HEK293 (cell line): ENCODE data around the gene OPCML.

Source experiments
- CTCF ChIA-PET: fragments of 350-600 bp; formaldehyde crosslinking; extraction: SDS; loops from one replicate; lab custom pipeline; 2021; ENCODE audit warnings: antibody characterized with exemption; lab: Yijun Ruan, JAX
- POLR2A ChIA-PET: fragments of 300-600 bp; formaldehyde crosslinking; extraction: SDS; loops from one replicate; lab custom pipeline; 2020; ENCODE audit warnings: antibody characterized with exemption, inconsistent platforms; lab: Yijun Ruan, JAX
- H3K27ac ChIP-seq: fragments of 200-500 bp; sonication (Bioruptor generic); 2 replicates; pipeline ENCODE4 v1.5.1; 2014; ENCODE audit warnings: low read depth, low read length, control low read depth, inconsistent platforms; ENCODE audit errors: extremely low read depth
- H3K36me3 ChIP-seq, 2 experiments: fragments of 200-500 bp in 1 of 2; sonication (Bioruptor generic) in 1 of 2; 1 replicate in 1 of 2; 2 replicates in 1 of 2; pipeline ENCODE4 v1.5.1; 2014 to 2017; ENCODE audit warnings: inconsistent platforms in 2 of 2, low read length in 2 of 2; ENCODE audit not compliant: control insufficient read depth in 2 of 2, insufficient read depth in 1 of 2
- H3K4me1 ChIP-seq: fragments of 200-500 bp; sonication (Bioruptor generic); 2 replicates; pipeline ENCODE4 v1.5.1; 2014; ENCODE audit warnings: mild to moderate bottlenecking, low read length, inconsistent platforms; ENCODE audit not compliant: control insufficient read depth, insufficient read depth
- H3K4me3 ChIP-seq: 2 replicates; pipeline ENCODE4 v1.5.1; 2011; ENCODE audit warnings: low read depth, mild to moderate bottlenecking, control low read depth, low read length, moderate library complexity
- H3K9me3 ChIP-seq: fragments of 200-500 bp; sonication (Bioruptor generic); 2 replicates; pipeline ENCODE4 v1.5.1; 2014; ENCODE audit warnings: low read depth, low read length, inconsistent platforms; ENCODE audit not compliant: control insufficient read depth, insufficient read depth
- BCL11B ChIP-seq: fragments of 450-650 bp; formaldehyde crosslinking; IDR thresholded peaks from 2 replicates; pipeline ENCODE4 v1.5.1; 2016; ENCODE audit warnings: low read depth, missing biosample characterization, missing genetic modification characterization
- GFI1B ChIP-seq: fragments of 450-650 bp; formaldehyde crosslinking; IDR thresholded peaks from 2 replicates; pipeline ENCODE4 v1.5.1; 2016; ENCODE audit warnings: missing biosample characterization, missing genetic modification characterization
- GLIS1 ChIP-seq: fragments of 450-650 bp; formaldehyde crosslinking; IDR thresholded peaks from 2 replicates; pipeline ENCODE4 v1.5.1; 2016; ENCODE audit warnings: missing biosample characterization, missing genetic modification characterization
- OVOL3 ChIP-seq: fragments of 450-650 bp; formaldehyde crosslinking; IDR thresholded peaks from 2 replicates; pipeline ENCODE4 v1.5.1; 2016; ENCODE audit warnings: missing biosample characterization, missing genetic modification characterization
- SETDB1 ChIP-seq: IDR thresholded peaks from one replicate; pipeline ENCODE4 v1.6.1; 2017; ENCODE audit warnings: mild to moderate bottlenecking, low read length, moderate library complexity, mixed read lengths; ENCODE audit not compliant: insufficient read length
- ZBTB20 ChIP-seq: fragments of 450-650 bp; formaldehyde crosslinking; IDR thresholded peaks from 2 replicates; pipeline ENCODE4 v1.5.1; 2016; ENCODE audit warnings: missing biosample characterization, missing genetic modification characterization
- ZNF10 ChIP-seq: fragments of 450-650 bp; formaldehyde crosslinking; IDR thresholded peaks from 2 replicates; pipeline ENCODE4 v1.5.1; 2017; ENCODE audit warnings: missing biosample characterization, missing genetic modification characterization
- ZNF114 ChIP-seq: fragments of 450-650 bp; formaldehyde crosslinking; IDR thresholded peaks from 2 replicates; pipeline ENCODE4 v1.5.0; 2017; ENCODE audit warnings: missing biosample characterization, missing genetic modification characterization
- ZNF184 ChIP-seq: fragments of 450-650 bp; IDR thresholded peaks from 2 replicates; pipeline ENCODE4 v1.5.1; 2018; ENCODE audit warnings: missing biosample characterization, mild to moderate bottlenecking, missing genetic modification characterization
- ZNF2 ChIP-seq: fragments of 450-650 bp; formaldehyde crosslinking; IDR thresholded peaks from 2 replicates; pipeline ENCODE4 v1.5.1; 2016; ENCODE audit warnings: missing biosample characterization, missing genetic modification characterization
- ZNF223 ChIP-seq: fragments of 450-650 bp; formaldehyde crosslinking; IDR thresholded peaks from 2 replicates; pipeline ENCODE4 v1.5.1; 2016; ENCODE audit warnings: missing biosample characterization, missing genetic modification characterization
- ZNF24 ChIP-seq: fragments of 450-650 bp; formaldehyde crosslinking; IDR thresholded peaks from 2 replicates; pipeline ENCODE4 v1.5.1; 2016; ENCODE audit warnings: missing biosample characterization, missing genetic modification characterization
- ZNF324 ChIP-seq: fragments of 450-650 bp; formaldehyde crosslinking; IDR thresholded peaks from 2 replicates; pipeline ENCODE4 v1.5.1; 2016; ENCODE audit warnings: missing biosample characterization, missing genetic modification characterization
- ZNF335 ChIP-seq: fragments of 450-650 bp; formaldehyde crosslinking; conservative IDR thresholded peaks from 2 replicates; pipeline ENCODE4 v1.5.1; 2016; ENCODE audit warnings: missing biosample characterization, missing genetic modification characterization
- ZNF391 ChIP-seq: fragments of 450-650 bp; formaldehyde crosslinking; IDR thresholded peaks from 2 replicates; pipeline ENCODE4 v1.5.1; 2016; ENCODE audit warnings: low read depth, missing biosample characterization, missing genetic modification characterization, borderline replicate concordance
- ZNF548 ChIP-seq: fragments of 450-650 bp; formaldehyde crosslinking; IDR thresholded peaks from 2 replicates; pipeline ENCODE4 v1.5.1; 2016; ENCODE audit warnings: missing biosample characterization, missing genetic modification characterization
- ZNF621 ChIP-seq: fragments of 450-650 bp; formaldehyde crosslinking; IDR thresholded peaks from 2 replicates; pipeline ENCODE4 v1.5.1; 2017; ENCODE audit warnings: missing biosample characterization, missing genetic modification characterization
- ZNF623 ChIP-seq: fragments of 450-650 bp; formaldehyde crosslinking; IDR thresholded peaks from 2 replicates; pipeline ENCODE4 v1.5.1; 2016; ENCODE audit warnings: missing biosample characterization, missing genetic modification characterization
- ZSCAN30 ChIP-seq: fragments of 450-650 bp; IDR thresholded peaks from 2 replicates; pipeline ENCODE4 v1.5.1; 2018; ENCODE audit warnings: missing biosample characterization, mild to moderate bottlenecking, missing genetic modification characterization, moderate library complexity
- ZXDB ChIP-seq: fragments of 450-650 bp; formaldehyde crosslinking; IDR thresholded peaks from 2 replicates; pipeline ENCODE4 v1.5.1; 2016; ENCODE audit warnings: missing biosample characterization, missing genetic modification characterization
- TF ChIP-seq, protein P1 (sequence below): fragments of 450-650 bp; formaldehyde crosslinking; IDR thresholded peaks from 2 replicates; pipeline ENCODE4 v1.5.1; 2016; ENCODE audit warnings: missing biosample characterization, missing genetic modification characterization, borderline replicate concordance
- TF ChIP-seq, protein P2 (sequence below): fragments of 450-650 bp; formaldehyde crosslinking; IDR thresholded peaks from 2 replicates; pipeline ENCODE4 v1.5.1; 2017; ENCODE audit warnings: missing biosample characterization, missing genetic modification characterization
- TF ChIP-seq, protein P3 (sequence below): fragments of 450-650 bp; formaldehyde crosslinking; IDR thresholded peaks from 2 replicates; pipeline ENCODE4 v1.5.1; 2016; ENCODE audit warnings: missing biosample characterization, missing genetic modification characterization
- TF ChIP-seq, protein P4 (sequence below): fragments of 450-650 bp; formaldehyde crosslinking; IDR thresholded peaks from 2 replicates; pipeline ENCODE4 v1.5.1; 2016; ENCODE audit warnings: missing biosample characterization, missing genetic modification characterization

OPCML gene

DNA sequence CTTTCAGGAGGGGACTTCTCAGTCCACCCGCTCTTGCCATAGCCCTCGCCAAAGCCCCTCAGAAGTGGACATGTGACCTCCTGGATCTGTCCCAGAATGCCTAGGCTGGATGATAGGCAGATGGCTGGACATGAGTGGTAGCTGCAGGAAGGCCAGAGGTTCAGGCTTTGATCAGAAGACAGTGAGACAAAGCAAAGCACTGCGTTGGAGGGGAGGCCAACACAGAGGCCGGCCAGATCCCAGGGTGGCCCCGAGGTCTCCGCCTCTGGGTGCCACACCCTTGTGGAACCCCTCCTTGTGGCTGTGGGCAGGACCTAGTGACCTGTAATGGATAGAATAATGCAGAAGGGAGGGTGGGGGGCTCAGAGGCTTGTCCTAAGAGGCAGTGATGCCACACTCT is 147.6 kb downstream of the OPCML start:
- H3K9me3 ChIP-seq = no peaks in the 10 kb centered on the region
- H3K4me3 ChIP-seq = no peak overlapping the region
- no peaks in the 10 kb centered on the region for H3K4me1 ChIP-seq
- POLR2A ChIA-PET = no interaction called here
- TF ChIP-seq ZNF184 = no peak
- no peak for TF ChIP-seq SETDB1
- no peak for TF ChIP-seq BCL11B
- no peak for TF ChIP-seq ZXDB
- TF ChIP-seq, protein P1, sequence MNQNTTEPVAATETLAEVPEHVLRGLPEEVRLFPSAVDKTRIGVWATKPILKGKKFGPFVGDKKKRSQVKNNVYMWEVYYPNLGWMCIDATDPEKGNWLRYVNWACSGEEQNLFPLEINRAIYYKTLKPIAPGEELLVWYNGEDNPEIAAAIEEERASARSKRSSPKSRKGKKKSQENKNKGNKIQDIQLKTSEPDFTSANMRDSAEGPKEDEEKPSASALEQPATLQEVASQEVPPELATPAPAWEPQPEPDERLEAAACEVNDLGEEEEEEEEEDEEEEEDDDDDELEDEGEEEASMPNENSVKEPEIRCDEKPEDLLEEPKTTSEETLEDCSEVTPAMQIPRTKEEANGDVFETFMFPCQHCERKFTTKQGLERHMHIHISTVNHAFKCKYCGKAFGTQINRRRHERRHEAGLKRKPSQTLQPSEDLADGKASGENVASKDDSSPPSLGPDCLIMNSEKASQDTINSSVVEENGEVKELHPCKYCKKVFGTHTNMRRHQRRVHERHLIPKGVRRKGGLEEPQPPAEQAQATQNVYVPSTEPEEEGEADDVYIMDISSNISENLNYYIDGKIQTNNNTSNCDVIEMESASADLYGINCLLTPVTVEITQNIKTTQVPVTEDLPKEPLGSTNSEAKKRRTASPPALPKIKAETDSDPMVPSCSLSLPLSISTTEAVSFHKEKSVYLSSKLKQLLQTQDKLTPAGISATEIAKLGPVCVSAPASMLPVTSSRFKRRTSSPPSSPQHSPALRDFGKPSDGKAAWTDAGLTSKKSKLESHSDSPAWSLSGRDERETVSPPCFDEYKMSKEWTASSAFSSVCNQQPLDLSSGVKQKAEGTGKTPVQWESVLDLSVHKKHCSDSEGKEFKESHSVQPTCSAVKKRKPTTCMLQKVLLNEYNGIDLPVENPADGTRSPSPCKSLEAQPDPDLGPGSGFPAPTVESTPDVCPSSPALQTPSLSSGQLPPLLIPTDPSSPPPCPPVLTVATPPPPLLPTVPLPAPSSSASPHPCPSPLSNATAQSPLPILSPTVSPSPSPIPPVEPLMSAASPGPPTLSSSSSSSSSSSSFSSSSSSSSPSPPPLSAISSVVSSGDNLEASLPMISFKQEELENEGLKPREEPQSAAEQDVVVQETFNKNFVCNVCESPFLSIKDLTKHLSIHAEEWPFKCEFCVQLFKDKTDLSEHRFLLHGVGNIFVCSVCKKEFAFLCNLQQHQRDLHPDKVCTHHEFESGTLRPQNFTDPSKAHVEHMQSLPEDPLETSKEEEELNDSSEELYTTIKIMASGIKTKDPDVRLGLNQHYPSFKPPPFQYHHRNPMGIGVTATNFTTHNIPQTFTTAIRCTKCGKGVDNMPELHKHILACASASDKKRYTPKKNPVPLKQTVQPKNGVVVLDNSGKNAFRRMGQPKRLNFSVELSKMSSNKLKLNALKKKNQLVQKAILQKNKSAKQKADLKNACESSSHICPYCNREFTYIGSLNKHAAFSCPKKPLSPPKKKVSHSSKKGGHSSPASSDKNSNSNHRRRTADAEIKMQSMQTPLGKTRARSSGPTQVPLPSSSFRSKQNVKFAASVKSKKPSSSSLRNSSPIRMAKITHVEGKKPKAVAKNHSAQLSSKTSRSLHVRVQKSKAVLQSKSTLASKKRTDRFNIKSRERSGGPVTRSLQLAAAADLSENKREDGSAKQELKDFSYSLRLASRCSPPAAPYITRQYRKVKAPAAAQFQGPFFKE (tag by site-specific recombination) = no peak
- no peak for TF ChIP-seq ZNF335 (tag by site-specific recombination)
- no peak for TF ChIP-seq ZSCAN30 (tag by site-specific recombination)
- TF ChIP-seq ZNF391 (tag by site-specific recombination) = no peak
- no peak for TF ChIP-seq ZNF24 (tag by site-specific recombination)
- TF ChIP-seq, protein P2, sequence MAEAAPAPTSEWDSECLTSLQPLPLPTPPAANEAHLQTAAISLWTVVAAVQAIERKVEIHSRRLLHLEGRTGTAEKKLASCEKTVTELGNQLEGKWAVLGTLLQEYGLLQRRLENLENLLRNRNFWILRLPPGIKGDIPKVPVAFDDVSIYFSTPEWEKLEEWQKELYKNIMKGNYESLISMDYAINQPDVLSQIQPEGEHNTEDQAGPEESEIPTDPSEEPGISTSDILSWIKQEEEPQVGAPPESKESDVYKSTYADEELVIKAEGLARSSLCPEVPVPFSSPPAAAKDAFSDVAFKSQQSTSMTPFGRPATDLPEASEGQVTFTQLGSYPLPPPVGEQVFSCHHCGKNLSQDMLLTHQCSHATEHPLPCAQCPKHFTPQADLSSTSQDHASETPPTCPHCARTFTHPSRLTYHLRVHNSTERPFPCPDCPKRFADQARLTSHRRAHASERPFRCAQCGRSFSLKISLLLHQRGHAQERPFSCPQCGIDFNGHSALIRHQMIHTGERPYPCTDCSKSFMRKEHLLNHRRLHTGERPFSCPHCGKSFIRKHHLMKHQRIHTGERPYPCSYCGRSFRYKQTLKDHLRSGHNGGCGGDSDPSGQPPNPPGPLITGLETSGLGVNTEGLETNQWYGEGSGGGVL (tag by site-specific recombination) = no peak
- TF ChIP-seq, all 188 proteins: peak for 0
- CTCF ChIA-PET = interaction anchor here (1.7 kb wide), 1 partner anchor 220 kb away, joined by 5 read pairs; no protein-coding TSS in a partner anchor
- H3K27ac ChIP-seq = no peak overlapping the region
- no peaks in the 10 kb centered on the region for H3K36me3 ChIP-seq

DNA sequence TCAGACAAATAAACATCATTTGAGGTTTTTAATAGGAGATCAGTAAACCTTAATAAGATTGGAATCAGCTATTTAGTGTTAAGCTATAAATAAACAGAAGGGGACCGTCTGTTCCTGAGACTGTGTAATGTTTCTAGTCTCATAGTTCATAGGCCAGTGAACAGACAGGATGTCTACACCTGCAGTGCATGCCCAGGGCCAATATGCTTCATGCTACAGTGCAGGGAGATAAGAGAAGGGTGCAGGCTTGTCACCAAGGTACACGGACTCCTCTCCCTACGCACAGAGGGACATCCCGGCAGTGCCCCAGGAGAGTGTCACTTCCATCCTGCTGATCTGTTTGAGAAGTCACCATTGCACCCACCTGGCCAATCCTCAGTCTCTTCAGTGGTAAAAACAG is 148.6 kb downstream of the OPCML start:
- TF ChIP-seq ZNF548 (tag by site-specific recombination) (no peak), ZNF10 (no peak), ZSCAN30 (tag by site-specific recombination) (no peak), ZNF621 (no peak), GLIS1 (tag by site-specific recombination) (no peak), ZNF2 (tag by site-specific recombination) (no peak), ZBTB20 (tag by site-specific recombination) (no peak), ZNF114 (tag by site-specific recombination) (no peak), ZNF623 (tag by site-specific recombination) (no peak), GFI1B (no peak), ZNF223 (no peak), ZNF324 (tag by site-specific recombination) (no peak), OVOL3 (tag by site-specific recombination) (no peak)
- TF ChIP-seq, protein P3, sequence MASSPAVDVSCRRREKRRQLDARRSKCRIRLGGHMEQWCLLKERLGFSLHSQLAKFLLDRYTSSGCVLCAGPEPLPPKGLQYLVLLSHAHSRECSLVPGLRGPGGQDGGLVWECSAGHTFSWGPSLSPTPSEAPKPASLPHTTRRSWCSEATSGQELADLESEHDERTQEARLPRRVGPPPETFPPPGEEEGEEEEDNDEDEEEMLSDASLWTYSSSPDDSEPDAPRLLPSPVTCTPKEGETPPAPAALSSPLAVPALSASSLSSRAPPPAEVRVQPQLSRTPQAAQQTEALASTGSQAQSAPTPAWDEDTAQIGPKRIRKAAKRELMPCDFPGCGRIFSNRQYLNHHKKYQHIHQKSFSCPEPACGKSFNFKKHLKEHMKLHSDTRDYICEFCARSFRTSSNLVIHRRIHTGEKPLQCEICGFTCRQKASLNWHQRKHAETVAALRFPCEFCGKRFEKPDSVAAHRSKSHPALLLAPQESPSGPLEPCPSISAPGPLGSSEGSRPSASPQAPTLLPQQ = no peak
- TF ChIP-seq, protein P4, sequence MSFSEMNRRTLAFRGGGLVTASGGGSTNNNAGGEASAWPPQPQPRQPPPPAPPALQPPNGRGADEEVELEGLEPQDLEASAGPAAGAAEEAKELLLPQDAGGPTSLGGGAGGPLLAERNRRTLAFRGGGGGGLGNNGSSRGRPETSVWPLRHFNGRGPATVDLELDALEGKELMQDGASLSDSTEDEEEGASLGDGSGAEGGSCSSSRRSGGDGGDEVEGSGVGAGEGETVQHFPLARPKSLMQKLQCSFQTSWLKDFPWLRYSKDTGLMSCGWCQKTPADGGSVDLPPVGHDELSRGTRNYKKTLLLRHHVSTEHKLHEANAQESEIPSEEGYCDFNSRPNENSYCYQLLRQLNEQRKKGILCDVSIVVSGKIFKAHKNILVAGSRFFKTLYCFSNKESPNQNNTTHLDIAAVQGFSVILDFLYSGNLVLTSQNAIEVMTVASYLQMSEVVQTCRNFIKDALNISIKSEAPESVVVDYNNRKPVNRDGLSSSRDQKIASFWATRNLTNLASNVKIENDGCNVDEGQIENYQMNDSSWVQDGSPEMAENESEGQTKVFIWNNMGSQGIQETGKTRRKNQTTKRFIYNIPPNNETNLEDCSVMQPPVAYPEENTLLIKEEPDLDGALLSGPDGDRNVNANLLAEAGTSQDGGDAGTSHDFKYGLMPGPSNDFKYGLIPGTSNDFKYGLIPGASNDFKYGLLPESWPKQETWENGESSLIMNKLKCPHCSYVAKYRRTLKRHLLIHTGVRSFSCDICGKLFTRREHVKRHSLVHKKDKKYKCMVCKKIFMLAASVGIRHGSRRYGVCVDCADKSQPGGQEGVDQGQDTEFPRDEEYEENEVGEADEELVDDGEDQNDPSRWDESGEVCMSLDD (tag by site-specific recombination) = no peak
- no peaks in the 10 kb centered on the region for H3K9me3 ChIP-seq
- H3K4me1 ChIP-seq = no peaks in the 10 kb centered on the region
- no peak overlapping the region for H3K4me3 ChIP-seq
- H3K27ac ChIP-seq = no peak overlapping the region
- POLR2A ChIA-PET = interaction anchor here (0.7 kb wide), 1 partner anchor 291 kb away, joined by 7 read pairs; no protein-coding TSS in a partner anchor
- CTCF ChIA-PET = no interaction called here
- H3K36me3 ChIP-seq = no peaks in the 10 kb centered on the region
